MCF 10A (cell line): ENCODE data around the gene CPSF6. TPM values are rescaled to one million over a fixed set of nuclear protein-coding genes. Genes with fewer than 3 reads are reported as not detected.
"Not testable (repeated sequence)": the region's sequence is repeated elsewhere in the genome, so short reads cannot be mapped to it uniquely, and the experiment has no call there.

Experiments used
- BruUV-seq: library from RNA; stranded (reverse); fragments of 400-500 nt; replicated peaks from 2 replicates; lab custom pipeline; 2021; lab: Mats Ljungman, UMichigan
- CTCF ChIA-PET: fragments of 300-600 bp; sonication (Branson Sonifier 250); formaldehyde crosslinking; extraction: SDS; loops from one replicate; lab custom pipeline; 2021; ENCODE audit warnings: antibody characterized with exemption, inconsistent platforms; lab: Yijun Ruan, JAX
- POLR2A ChIA-PET: fragments of 300-600, 350-650 bp; sonication (Branson Sonifier 250); formaldehyde crosslinking; extraction: SDS; loops from one replicate; lab custom pipeline; 2020; ENCODE audit warnings: antibody characterized with exemption, inconsistent platforms; lab: Yijun Ruan, JAX
- DNase-seq: peaks from one replicate; pipeline ENCODE4 v3.0.0-alpha.2; 2018; ENCODE audit not compliant: unreplicated experiment
- H3K27ac Mint-ChIP-seq: one replicate; pipeline ENCODE4 v1.8.0; 2022; ENCODE audit warnings: mild to moderate bottlenecking, low read depth, mixed read lengths; ENCODE audit not compliant: unreplicated experiment
- H3K27me3 Mint-ChIP-seq: one replicate; pipeline ENCODE4 v1.8.0; 2022; ENCODE audit warnings: mixed read lengths; ENCODE audit not compliant: insufficient read depth, unreplicated experiment
- H3K36me3 Mint-ChIP-seq: one replicate; pipeline ENCODE4 v1.8.0; 2022; ENCODE audit warnings: mild to moderate bottlenecking, moderate library complexity, mixed read lengths; ENCODE audit not compliant: insufficient read depth, unreplicated experiment
- H3K4me1 Mint-ChIP-seq: one replicate; pipeline ENCODE4 v1.8.0; 2022; ENCODE audit warnings: mixed read lengths; ENCODE audit not compliant: insufficient read depth, unreplicated experiment
- H3K4me3 Mint-ChIP-seq: one replicate; pipeline ENCODE4 v1.8.0; 2022; ENCODE audit warnings: mild to moderate bottlenecking, moderate library complexity, mixed read lengths; ENCODE audit not compliant: unreplicated experiment
- H3K9me3 Mint-ChIP-seq: one replicate; pipeline ENCODE4 v1.8.0; 2022; ENCODE audit warnings: mixed read lengths; ENCODE audit not compliant: unreplicated experiment
- CTCF ChIP-seq: fragments of 200-600 bp; IDR thresholded peaks from one replicate; pipeline ENCODE4 v1.8.0; 2022; ENCODE audit warnings: antibody characterized with exemption, mild to moderate bottlenecking; ENCODE audit not compliant: unreplicated experiment
- intact Hi-C: fragments of 100-400 bp; cut with micrococcal nuclease; formaldehyde crosslinking; loops from 2 replicates; pipeline ENCODE4 v1.14.1; 2022
- total RNA-seq: library from RNA; stranded (reverse); gene quantifications from 2 replicates; pipeline ENCODE4 v1.2.3, GENCODE V29; 2022

Gene CPSF6
- total RNA-seq, 1 experiment from 2014 or later: 58.9 TPM

- CTCF ChIA-PET: no interaction called here
- no peak for TF ChIP-seq CTCF
- BruUV-seq: no TSS peak
Observed at GRCh38 chr12:69304284-69304683, 64.9 kb downstream of the CPSF6 start.

DNA sequence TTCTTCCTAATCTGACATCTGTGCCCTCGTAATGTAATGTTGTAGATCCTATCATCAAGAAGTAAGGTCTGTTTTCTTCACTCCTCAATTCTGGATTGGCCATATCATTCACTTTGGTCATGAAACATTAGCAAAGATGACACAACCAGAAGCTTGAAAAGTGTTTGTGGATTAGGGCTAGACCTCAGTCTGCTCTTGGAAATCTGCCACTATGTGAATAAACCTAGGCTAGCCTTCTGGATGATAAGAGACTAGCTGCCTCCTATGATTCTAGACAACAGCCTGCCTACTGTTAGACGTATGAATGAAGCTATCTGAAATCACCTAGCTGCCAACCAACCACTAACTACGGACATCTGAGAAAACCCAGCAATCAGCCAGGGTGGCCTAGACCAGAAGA is 70.1 kb downstream of the CPSF6 start:
- Mint-ChIP-seq H3K4me3 (no peak overlapping the region), H3K27ac (no peak overlapping the region), H3K4me1 (no peaks in the 10 kb centered on the region), H3K9me3 (peaks cover 14% of the 10 kb centered on the region), H3K27me3 (no peaks in the 10 kb centered on the region), H3K36me3 (no peaks in the 10 kb centered on the region)
- POLR2A ChIA-PET: interaction anchor here (1.0 kb wide), 1 partner anchor 10 kb away, joined by 3 read pairs; no protein-coding TSS in a partner anchor
- CTCF ChIA-PET: interaction anchor here (1.1 kb wide), 1 partner anchor 38 kb away, joined by 3 read pairs; the partner anchor contains the start of gene LYZ
- no TSS peak for BruUV-seq
- no peak for DNase-seq
- intact Hi-C loops: no loop called here
- TF ChIP-seq CTCF: no peak

More at GRCh38 chr12:69304284-69304683, 64.9 kb downstream of the CPSF6 start:
- Mint-ChIP-seq H3K9me3 (peaks cover 17% of the 10 kb centered on the region), H3K36me3 (no peaks in the 10 kb centered on the region), H3K27ac (no peak overlapping the region), H3K4me3 (no peak overlapping the region), H3K27me3 (no peaks in the 10 kb centered on the region), H3K4me1 (no peaks in the 10 kb centered on the region)
- DNase-seq: no peak
- intact Hi-C loops: no loop called here
- POLR2A ChIA-PET: no interaction called here

- POLR2A ChIA-PET: no interaction called here
- intact Hi-C loops: no loop called here
- CTCF ChIA-PET: interaction anchor here (0.6 to 0.7 kb wide), 2 partner anchors 217 to 1481 kb away, joined by 3 to 4 read pairs; no protein-coding TSS in a partner anchor
Observed at GRCh38 chr12:69313209-69313608, 73.8 kb downstream of the CPSF6 start.

DNA sequence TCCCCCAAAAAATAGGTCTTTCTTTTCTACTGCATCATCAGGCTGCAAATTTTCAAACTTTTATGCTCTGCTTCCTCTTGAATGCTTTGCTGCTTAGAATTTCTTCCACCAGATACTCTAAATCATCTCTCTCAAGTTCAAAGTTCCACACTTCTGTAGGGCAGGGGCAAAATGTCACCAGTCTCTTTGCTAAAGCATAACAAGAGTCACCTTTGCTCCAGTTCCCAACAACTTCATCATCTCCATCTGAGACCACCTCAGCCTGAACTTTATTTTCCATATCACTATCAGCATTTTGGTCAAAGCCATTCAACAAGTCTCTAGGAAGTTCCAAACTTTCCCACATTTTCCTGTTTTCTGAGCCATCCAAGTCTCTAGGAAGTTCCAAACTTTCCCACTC is 77.4 kb downstream of the CPSF6 start:
- BruUV-seq, intact Hi-C loops, CTCF ChIA-PET, H3K27ac Mint-ChIP-seq, POLR2A ChIA-PET, H3K9me3 Mint-ChIP-seq, DNase-seq, H3K4me3 Mint-ChIP-seq, H3K36me3 Mint-ChIP-seq, H3K4me1 Mint-ChIP-seq: not testable (repeated sequence)
- peaks cover 26% of the 10 kb centered on the region for H3K27me3 Mint-ChIP-seq

More at GRCh38 chr12:69313209-69313608, 73.8 kb downstream of the CPSF6 start:
- Mint-ChIP-seq H3K36me3 (no peaks in the 10 kb centered on the region), H3K4me3 (no peak overlapping the region), H3K27me3 (no peaks in the 10 kb centered on the region), H3K4me1 (no peaks in the 10 kb centered on the region), H3K27ac (no peak overlapping the region), H3K9me3 (peaks cover 9% of the 10 kb centered on the region)
- no peak for DNase-seq
- no peak for TF ChIP-seq CTCF
- no TSS peak for BruUV-seq

- H3K27ac Mint-ChIP-seq, H3K9me3 Mint-ChIP-seq, intact Hi-C loops, POLR2A ChIA-PET, H3K36me3 Mint-ChIP-seq, H3K4me1 Mint-ChIP-seq, H3K4me3 Mint-ChIP-seq, BruUV-seq, DNase-seq: not testable (repeated sequence)
- peaks cover 26% of the 10 kb centered on the region for H3K27me3 Mint-ChIP-seq
- CTCF ChIA-PET: interaction anchor here (0.6 to 1.1 kb wide), 2 partner anchors 163 to 570 kb away, joined by 3 read pairs; no protein-coding TSS in a partner anchor
Observed at GRCh38 chr12:69317233-69317632, 77.9 kb downstream of the CPSF6 start.
